HL-60 (cell line): ENCODE data around the gene ARHGAP33.

Experiments
- POLR2AphosphoS5 ChIP-seq: IDR thresholded peaks from 2 replicates; pipeline ENCODE4 v1.6.1; 2012; ENCODE audit warnings: low read depth
- SPI1 ChIP-seq: IDR thresholded peaks from 2 replicates; pipeline ENCODE4 v1.6.1; 2012; ENCODE audit warnings: low read depth, mild to moderate bottlenecking, borderline replicate concordance
- TF ChIP-seq, protein P1 (sequence below): IDR thresholded peaks from 2 replicates; pipeline ENCODE4 v1.6.1; 2012; ENCODE audit warnings: low read depth; ENCODE audit not compliant: insufficient replicate concordance

DNA sequence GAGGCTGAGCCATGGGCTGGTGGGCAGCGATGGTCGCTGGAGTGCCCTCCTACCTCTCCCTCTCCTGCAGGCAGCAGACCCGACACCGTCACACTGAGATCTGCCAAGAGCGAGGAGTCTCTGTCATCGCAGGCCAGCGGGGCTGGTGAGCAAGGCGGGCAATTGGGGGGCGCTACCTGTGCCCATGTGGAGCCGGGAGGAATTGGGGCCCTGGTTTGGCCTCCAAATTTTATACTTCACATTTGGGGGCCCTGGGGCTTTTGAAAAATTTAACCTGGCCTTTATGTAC lies 9.9 kb downstream of the ARHGAP33 start:
- TF ChIP-seq SPI1, result no peak
- TF ChIP-seq, protein P1, sequence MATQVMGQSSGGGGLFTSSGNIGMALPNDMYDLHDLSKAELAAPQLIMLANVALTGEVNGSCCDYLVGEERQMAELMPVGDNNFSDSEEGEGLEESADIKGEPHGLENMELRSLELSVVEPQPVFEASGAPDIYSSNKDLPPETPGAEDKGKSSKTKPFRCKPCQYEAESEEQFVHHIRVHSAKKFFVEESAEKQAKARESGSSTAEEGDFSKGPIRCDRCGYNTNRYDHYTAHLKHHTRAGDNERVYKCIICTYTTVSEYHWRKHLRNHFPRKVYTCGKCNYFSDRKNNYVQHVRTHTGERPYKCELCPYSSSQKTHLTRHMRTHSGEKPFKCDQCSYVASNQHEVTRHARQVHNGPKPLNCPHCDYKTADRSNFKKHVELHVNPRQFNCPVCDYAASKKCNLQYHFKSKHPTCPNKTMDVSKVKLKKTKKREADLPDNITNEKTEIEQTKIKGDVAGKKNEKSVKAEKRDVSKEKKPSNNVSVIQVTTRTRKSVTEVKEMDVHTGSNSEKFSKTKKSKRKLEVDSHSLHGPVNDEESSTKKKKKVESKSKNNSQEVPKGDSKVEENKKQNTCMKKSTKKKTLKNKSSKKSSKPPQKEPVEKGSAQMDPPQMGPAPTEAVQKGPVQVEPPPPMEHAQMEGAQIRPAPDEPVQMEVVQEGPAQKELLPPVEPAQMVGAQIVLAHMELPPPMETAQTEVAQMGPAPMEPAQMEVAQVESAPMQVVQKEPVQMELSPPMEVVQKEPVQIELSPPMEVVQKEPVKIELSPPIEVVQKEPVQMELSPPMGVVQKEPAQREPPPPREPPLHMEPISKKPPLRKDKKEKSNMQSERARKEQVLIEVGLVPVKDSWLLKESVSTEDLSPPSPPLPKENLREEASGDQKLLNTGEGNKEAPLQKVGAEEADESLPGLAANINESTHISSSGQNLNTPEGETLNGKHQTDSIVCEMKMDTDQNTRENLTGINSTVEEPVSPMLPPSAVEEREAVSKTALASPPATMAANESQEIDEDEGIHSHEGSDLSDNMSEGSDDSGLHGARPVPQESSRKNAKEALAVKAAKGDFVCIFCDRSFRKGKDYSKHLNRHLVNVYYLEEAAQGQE, result no peak
- no peak for TF ChIP-seq POLR2AphosphoS5
